Neural cell (in vitro differentiated cells): ENCODE data around the gene CCDC102A. TPM values are rescaled to one million over a fixed set of nuclear protein-coding genes. Genes with fewer than 3 reads are reported as not detected.

ENCODE experiments used
- H2AFZ ChIP-seq: fragments of 200-600, 300-800 bp; sonication (generic), shearing (Covaris generic); 2 replicates; pipeline ENCODE4 v1.6.0; 2014; ENCODE audit warnings: low read depth, mild to moderate bottlenecking, antibody characterized with exemption, low read length, moderate library complexity
- H3F3A ChIP-seq: fragments of 200-600 bp; shearing (Covaris generic); 2 replicates; pipeline ENCODE4 v1.6.1; 2016; ENCODE audit warnings: mild to moderate bottlenecking, moderate library complexity, mixed read lengths, antibody characterized with exemption, low read length; ENCODE audit not compliant: insufficient read depth, poor library complexity, severe bottlenecking
- H3K27ac ChIP-seq: fragments of 200-600, 300-800 bp; sonication (generic), shearing (Covaris generic); 2 replicates; pipeline ENCODE4 v1.5.1; 2014; ENCODE audit warnings: mild to moderate bottlenecking, low read length, moderate library complexity
- H3K27me3 ChIP-seq: fragments of 300-800, 200-600 bp; sonication (generic), shearing (Covaris generic); 2 replicates; pipeline ENCODE4 v1.6.0; 2014; ENCODE audit warnings: mild to moderate bottlenecking, low read depth, low read length, moderate library complexity; ENCODE audit not compliant: insufficient read depth
- H3K36me3 ChIP-seq: fragments of 300-800, 200-600 bp; sonication (generic), shearing (Covaris generic); 2 replicates; pipeline ENCODE4 v1.5.1; 2014; ENCODE audit warnings: mild to moderate bottlenecking, antibody characterized with exemption, low read length, moderate library complexity; ENCODE audit not compliant: insufficient read depth
- H3K4me2 ChIP-seq: fragments of 300-800, 200-600 bp; sonication (generic), shearing (Covaris generic); 2 replicates; pipeline ENCODE4 v1.6.0; 2014; ENCODE audit warnings: mild to moderate bottlenecking, low read length
- H3K4me3 ChIP-seq: fragments of 300-800, 200-600 bp; sonication (generic), shearing (Covaris generic); 2 replicates; pipeline ENCODE4 v1.5.1; 2014; ENCODE audit warnings: mild to moderate bottlenecking, low read length, moderate library complexity
- H3K79me2 ChIP-seq: fragments of 200-600 bp; shearing (Covaris generic); replicated peaks from 2 replicates; pipeline ENCODE4 v1.6.0; 2014; ENCODE audit warnings: mild to moderate bottlenecking, low read length, moderate library complexity; ENCODE audit not compliant: insufficient read depth
- H3K9ac ChIP-seq: fragments of 300-800, 200-600 bp; sonication (generic), shearing (Covaris generic); 2 replicates; pipeline ENCODE4 v1.6.1; 2016; ENCODE audit warnings: mild to moderate bottlenecking, low read length, mixed read lengths
- H3K9me2 ChIP-seq: fragments of 200-600 bp; shearing (Covaris generic); 2 replicates; pipeline ENCODE4 v1.6.1; 2016; ENCODE audit warnings: mild to moderate bottlenecking, low read length, mixed read lengths; ENCODE audit not compliant: insufficient read depth
- H3K9me3 ChIP-seq: fragments of 200-600, 300-800 bp; sonication (generic), shearing (Covaris generic); 2 replicates; pipeline ENCODE4 v1.6.1; 2016; ENCODE audit warnings: mild to moderate bottlenecking, mixed run types, low read length, moderate library complexity, mixed read lengths
- H4K20me1 ChIP-seq: fragments of 200-600 bp; shearing (Covaris generic); 2 replicates; pipeline ENCODE4 v1.6.1; 2016; ENCODE audit warnings: mild to moderate bottlenecking, mixed run types; ENCODE audit not compliant: insufficient read depth
- EP300 ChIP-seq: fragments of 450-650 bp; conservative IDR thresholded peaks from 2 replicates; pipeline ENCODE4 v1.6.1; 2014; ENCODE audit warnings: antibody characterized with exemption, mild to moderate bottlenecking, moderate library complexity; ENCODE audit not compliant: poor library complexity, severe bottlenecking
- EZH2 ChIP-seq: fragments of 200-600, 300-800 bp; shearing (Covaris generic), sonication (generic); IDR thresholded peaks from 2 replicates; pipeline ENCODE4 v1.6.1; 2014; ENCODE audit warnings: antibody characterized with exemption, low read length, borderline replicate concordance, mild to moderate bottlenecking; ENCODE audit not compliant: insufficient read depth, poor library complexity, severe bottlenecking
- MXI1 ChIP-seq: fragments of 450-650 bp; conservative IDR thresholded peaks from 2 replicates; pipeline ENCODE4 v1.6.1; 2014; ENCODE audit warnings: antibody characterized with exemption, mild to moderate bottlenecking; ENCODE audit not compliant: poor library complexity, severe bottlenecking
- POLR2AphosphoS5 ChIP-seq: IDR thresholded peaks from 2 replicates; pipeline ENCODE4 v1.6.1; 2012
- RAD21 ChIP-seq: fragments of 450-650 bp; conservative IDR thresholded peaks from 2 replicates; pipeline ENCODE4 v1.6.1; 2014; ENCODE audit warnings: antibody characterized with exemption, mild to moderate bottlenecking, moderate library complexity
- SMC3 ChIP-seq: fragments of 450-650 bp; conservative IDR thresholded peaks from 2 replicates; pipeline ENCODE4 v1.6.1; 2014; ENCODE audit warnings: antibody characterized with exemption, mild to moderate bottlenecking, moderate library complexity; ENCODE audit not compliant: poor library complexity
- TAF1 ChIP-seq: IDR thresholded peaks from 2 replicates; pipeline ENCODE4 v1.6.1; 2012; ENCODE audit warnings: low read depth
- polyA plus RNA-seq: library from polyadenylated mRNA; depleted of rRNA; stranded (reverse); fragments of >200 nt; gene quantifications from 2 replicates; pipeline ENCODE4 v1.2.3, GENCODE V29; 2014
- TF ChIP-seq, protein P1 (sequence below): IDR thresholded peaks from 2 replicates; pipeline ENCODE4 v1.6.1; 2012; ENCODE audit warnings: borderline replicate concordance
- TF ChIP-seq, protein P2 (sequence below): fragments of 450-650 bp; IDR thresholded peaks from 2 replicates; pipeline ENCODE4 v1.5.1; 2014; ENCODE audit warnings: antibody characterized with exemption, mild to moderate bottlenecking, moderate library complexity; ENCODE audit not compliant: poor library complexity, severe bottlenecking

The CCDC102A gene
- polyA plus RNA-seq, 1 donor from 2014 or later: 0.20 TPM

DNA sequence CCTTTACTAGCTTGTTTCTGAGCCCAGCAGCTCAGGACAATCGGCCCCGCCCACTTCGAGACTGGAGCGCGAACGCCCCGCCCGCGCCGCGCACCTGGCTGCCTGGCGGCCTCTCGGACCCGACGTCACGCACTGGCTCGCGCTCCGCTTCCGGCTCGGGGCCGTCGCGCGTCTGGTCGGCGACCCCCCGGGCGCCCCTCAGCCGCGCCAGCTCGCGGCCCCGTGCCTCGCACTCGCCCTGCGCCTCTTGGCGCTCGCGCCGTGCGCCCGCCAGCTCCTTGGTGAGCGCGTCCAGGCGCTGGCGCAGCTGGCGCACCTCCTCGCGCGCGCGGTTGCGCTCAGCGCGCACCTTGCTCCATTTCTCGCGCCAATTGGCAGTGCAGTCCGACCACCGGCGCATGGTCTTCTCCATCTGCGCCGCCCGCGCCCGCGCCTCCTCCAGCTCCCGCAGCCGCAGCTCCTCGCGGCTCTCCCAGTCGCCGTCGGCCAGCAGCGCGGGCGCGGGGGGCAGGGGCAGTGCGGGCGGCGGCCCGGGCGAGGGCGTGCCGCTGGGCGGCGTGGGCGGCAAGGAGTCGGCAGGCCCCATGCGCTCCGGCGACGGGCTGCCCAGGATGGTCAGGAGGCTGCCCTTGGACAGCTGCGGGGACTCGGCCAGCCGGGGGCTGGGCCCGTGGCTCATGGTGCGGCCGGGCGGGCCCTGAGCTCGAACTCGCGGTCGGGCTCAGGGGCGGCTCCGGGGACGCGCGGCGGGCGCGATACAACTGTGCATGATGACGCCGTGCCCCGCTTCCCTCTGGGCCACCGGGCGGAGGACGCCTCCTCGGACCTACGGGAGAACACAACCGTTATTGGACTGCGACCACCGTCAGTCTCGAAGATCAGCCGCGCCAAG, 7.6 kb downstream of the CCDC102A start:
- Histone ChIP-seq H3K36me3 (no peaks in the 10 kb centered on the region), H3K9me2 (no peaks in the 10 kb centered on the region), H3K27ac (no peak overlapping the region), H3K79me2 (no peaks in the 10 kb centered on the region), H3K9ac (no peak overlapping the region), H3K4me2 (no peak overlapping the region), H3K4me3 (no peak overlapping the region), H3F3A (no peaks in the 10 kb centered on the region), H4K20me1 (no peaks in the 10 kb centered on the region), H2AFZ (no peak overlapping the region), H3K9me3 (no peaks in the 10 kb centered on the region), H3K27me3 (peaks cover 13% of the 10 kb centered on the region)
- TF ChIP-seq SMC3 (no peak), RAD21 (no peak), EP300 (no peak), MXI1 (no peak), EZH2 (no peak), POLR2AphosphoS5 (no peak), TAF1 (no peak)
- TF ChIP-seq, protein P1, sequence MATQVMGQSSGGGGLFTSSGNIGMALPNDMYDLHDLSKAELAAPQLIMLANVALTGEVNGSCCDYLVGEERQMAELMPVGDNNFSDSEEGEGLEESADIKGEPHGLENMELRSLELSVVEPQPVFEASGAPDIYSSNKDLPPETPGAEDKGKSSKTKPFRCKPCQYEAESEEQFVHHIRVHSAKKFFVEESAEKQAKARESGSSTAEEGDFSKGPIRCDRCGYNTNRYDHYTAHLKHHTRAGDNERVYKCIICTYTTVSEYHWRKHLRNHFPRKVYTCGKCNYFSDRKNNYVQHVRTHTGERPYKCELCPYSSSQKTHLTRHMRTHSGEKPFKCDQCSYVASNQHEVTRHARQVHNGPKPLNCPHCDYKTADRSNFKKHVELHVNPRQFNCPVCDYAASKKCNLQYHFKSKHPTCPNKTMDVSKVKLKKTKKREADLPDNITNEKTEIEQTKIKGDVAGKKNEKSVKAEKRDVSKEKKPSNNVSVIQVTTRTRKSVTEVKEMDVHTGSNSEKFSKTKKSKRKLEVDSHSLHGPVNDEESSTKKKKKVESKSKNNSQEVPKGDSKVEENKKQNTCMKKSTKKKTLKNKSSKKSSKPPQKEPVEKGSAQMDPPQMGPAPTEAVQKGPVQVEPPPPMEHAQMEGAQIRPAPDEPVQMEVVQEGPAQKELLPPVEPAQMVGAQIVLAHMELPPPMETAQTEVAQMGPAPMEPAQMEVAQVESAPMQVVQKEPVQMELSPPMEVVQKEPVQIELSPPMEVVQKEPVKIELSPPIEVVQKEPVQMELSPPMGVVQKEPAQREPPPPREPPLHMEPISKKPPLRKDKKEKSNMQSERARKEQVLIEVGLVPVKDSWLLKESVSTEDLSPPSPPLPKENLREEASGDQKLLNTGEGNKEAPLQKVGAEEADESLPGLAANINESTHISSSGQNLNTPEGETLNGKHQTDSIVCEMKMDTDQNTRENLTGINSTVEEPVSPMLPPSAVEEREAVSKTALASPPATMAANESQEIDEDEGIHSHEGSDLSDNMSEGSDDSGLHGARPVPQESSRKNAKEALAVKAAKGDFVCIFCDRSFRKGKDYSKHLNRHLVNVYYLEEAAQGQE: no peak
- TF ChIP-seq, protein P2, sequence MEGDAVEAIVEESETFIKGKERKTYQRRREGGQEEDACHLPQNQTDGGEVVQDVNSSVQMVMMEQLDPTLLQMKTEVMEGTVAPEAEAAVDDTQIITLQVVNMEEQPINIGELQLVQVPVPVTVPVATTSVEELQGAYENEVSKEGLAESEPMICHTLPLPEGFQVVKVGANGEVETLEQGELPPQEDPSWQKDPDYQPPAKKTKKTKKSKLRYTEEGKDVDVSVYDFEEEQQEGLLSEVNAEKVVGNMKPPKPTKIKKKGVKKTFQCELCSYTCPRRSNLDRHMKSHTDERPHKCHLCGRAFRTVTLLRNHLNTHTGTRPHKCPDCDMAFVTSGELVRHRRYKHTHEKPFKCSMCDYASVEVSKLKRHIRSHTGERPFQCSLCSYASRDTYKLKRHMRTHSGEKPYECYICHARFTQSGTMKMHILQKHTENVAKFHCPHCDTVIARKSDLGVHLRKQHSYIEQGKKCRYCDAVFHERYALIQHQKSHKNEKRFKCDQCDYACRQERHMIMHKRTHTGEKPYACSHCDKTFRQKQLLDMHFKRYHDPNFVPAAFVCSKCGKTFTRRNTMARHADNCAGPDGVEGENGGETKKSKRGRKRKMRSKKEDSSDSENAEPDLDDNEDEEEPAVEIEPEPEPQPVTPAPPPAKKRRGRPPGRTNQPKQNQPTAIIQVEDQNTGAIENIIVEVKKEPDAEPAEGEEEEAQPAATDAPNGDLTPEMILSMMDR: no peak

DNA sequence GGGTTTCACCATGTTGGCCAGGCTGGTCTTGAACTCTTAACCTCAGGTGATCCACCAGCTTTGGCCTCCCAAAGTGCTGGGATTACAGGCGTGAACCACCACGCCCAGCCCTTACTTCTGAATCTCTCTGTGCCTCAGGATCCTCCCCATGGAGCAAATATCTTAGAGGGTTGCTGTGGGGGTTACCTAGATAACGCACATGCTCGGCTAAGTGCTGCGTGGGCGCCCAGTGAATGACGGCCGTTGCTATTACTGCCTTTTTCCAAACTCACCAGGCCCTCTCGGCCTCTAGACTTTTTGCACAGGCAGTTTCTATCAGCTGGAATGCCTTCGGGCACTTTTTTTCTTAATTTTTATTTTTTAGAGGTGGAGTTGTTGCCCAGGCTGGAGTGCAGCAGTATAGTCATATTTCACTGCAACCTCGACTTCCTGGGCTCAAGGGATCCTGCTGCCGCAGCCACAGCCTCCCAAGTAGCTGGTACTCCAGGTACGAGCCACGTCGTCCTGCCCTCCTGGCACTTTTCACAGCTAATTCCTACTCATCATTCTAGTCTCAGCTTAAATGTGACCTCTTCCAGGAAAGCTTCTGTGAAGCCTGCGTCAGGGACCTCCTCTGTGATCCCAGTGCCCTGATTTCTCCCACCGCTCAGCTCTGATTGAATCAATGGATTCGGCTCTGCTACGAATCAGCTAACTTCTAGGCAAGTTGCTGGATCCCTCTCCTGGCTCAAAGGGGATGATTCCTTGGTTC, 8.6 kb downstream of the CCDC102A start:
- Histone ChIP-seq H3K36me3 (no peaks in the 10 kb centered on the region), H3K27ac (no peak overlapping the region), H4K20me1 (no peaks in the 10 kb centered on the region), H3K4me2 (no peak overlapping the region), H3F3A (no peaks in the 10 kb centered on the region), H3K9ac (no peak overlapping the region), H2AFZ (no peak overlapping the region), H3K9me3 (no peaks in the 10 kb centered on the region), H3K4me3 (no peak overlapping the region), H3K9me2 (no peaks in the 10 kb centered on the region), H3K27me3 (peaks cover 13% of the 10 kb centered on the region), H3K79me2 (no peaks in the 10 kb centered on the region)
- TF ChIP-seq SMC3 (no peak), POLR2AphosphoS5 (no peak), EZH2 (no peak), MXI1 (no peak), TAF1 (no peak), RAD21 (no peak), EP300 (no peak)
- TF ChIP-seq, protein P1: no peak
- TF ChIP-seq, protein P2: no peak
